ENCODE data around the gene SEC61B. TPM values are rescaled to one million over a fixed set of nuclear protein-coding genes. Genes with fewer than 3 reads are reported as not detected.

SEC61B gene
- total RNA-seq, 1 donor: 119 TPM

DNA sequence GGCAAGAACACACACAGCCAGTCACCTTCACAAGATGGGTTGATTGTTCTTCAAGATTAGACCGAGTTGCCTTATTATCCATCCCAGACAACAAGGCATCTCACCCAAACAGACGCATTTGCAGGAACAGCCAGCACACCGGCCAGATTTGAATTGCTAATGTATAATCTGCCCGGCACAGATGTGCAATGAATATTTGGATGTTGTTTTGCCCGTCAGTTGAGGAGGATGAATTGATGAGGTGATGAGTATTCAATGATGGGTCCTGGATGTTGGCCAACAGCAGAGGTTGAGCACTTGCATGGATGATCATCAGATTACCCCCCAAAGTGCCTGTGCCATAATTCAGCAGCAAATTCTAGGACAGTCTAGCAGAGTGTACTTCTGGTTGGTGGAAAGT, 20.5 kb upstream of the SEC61B start:
- DNase-seq (ENCODE audit: low read depth): no peak
- TF ChIP-seq, protein P1, sequence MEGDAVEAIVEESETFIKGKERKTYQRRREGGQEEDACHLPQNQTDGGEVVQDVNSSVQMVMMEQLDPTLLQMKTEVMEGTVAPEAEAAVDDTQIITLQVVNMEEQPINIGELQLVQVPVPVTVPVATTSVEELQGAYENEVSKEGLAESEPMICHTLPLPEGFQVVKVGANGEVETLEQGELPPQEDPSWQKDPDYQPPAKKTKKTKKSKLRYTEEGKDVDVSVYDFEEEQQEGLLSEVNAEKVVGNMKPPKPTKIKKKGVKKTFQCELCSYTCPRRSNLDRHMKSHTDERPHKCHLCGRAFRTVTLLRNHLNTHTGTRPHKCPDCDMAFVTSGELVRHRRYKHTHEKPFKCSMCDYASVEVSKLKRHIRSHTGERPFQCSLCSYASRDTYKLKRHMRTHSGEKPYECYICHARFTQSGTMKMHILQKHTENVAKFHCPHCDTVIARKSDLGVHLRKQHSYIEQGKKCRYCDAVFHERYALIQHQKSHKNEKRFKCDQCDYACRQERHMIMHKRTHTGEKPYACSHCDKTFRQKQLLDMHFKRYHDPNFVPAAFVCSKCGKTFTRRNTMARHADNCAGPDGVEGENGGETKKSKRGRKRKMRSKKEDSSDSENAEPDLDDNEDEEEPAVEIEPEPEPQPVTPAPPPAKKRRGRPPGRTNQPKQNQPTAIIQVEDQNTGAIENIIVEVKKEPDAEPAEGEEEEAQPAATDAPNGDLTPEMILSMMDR (IDR thresholded peaks at IDR 0.05; ENCODE audit: insufficient read depth, low read depth, low read length): no peak
- no peak overlapping the region for H3K4me3 ChIP-seq (ENCODE audit: low read depth, low read length)

DNA sequence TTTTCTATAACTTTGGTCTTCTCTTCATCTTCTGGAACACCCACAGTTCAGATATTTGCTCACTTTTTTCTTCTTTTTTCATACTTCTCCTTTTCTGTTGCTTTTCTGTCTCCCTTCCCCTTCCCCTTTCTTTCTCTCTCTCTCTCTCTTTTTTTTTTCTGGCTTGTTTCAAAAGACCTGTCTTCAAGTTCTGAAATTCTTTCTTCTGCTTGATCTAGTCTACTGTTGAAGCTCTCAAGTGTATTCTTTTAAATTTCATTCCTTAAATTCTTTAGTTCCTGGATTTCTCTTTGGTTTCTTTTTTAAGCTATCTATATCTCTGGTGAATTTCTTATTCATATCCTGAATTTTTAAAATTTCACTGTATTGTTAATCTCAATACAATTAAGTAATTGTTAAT, 11.5 kb upstream of the SEC61B start:
- H3K4me3 ChIP-seq (ENCODE audit: low read depth, low read length): no peak overlapping the region
- no peak for DNase-seq (ENCODE audit: low read depth)

GRCh38 chr9:99211746-99212145, 10.3 kb upstream of the SEC61B start:
- H3K4me3 ChIP-seq (ENCODE audit: low read depth, low read length): no peak overlapping the region
- DNase-seq (ENCODE audit: low read depth): no peak
- TF ChIP-seq, protein P1 (IDR thresholded peaks at IDR 0.05; ENCODE audit: insufficient read depth, low read depth, low read length): peak; percentile 11

More for the DNA sequence above, 11.5 kb upstream of the SEC61B start:
- TF ChIP-seq, protein P1 (IDR thresholded peaks at IDR 0.05; ENCODE audit: insufficient read depth, low read depth, low read length): no peak

GRCh38 chr9:99213197-99213596, 8.9 kb upstream of the SEC61B start:
- TF ChIP-seq, protein P1 (IDR thresholded peaks at IDR 0.05; ENCODE audit: insufficient read depth, low read depth, low read length): no peak

DNA sequence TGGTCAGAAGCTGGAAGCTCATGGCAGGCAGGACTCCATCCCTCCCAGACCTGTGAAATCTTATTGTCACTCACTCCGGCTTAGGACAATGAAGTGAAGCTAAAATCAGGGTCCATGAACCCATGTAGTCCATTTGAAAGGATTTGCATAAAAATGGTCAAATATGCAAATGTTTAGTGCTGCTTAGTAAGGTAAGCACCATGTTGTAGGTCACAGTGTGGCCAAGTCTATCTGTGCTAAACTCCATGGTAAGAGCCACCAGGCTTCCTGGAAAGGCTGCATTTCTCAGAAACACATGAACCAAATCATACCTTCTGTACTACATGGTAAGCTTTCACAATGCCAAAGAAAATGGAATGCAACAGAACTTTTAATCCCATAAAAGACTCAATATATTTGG, 6.0 kb upstream of the SEC61B start:
- DNase-seq (ENCODE audit: low read depth): no peak
- TF ChIP-seq, protein P1 (IDR thresholded peaks at IDR 0.05; ENCODE audit: insufficient read depth, low read depth, low read length): no peak

More at GRCh38 chr9:99213197-99213596, 8.9 kb upstream of the SEC61B start:
- DNase-seq (ENCODE audit: low read depth): no peak
- no peak overlapping the region for H3K4me3 ChIP-seq (ENCODE audit: low read depth, low read length)

GRCh38 chr9:99220011-99220410, 2.1 kb upstream of the SEC61B start:
- DNase-seq (ENCODE audit: low read depth): no peak
- TF ChIP-seq, protein P1 (IDR thresholded peaks at IDR 0.05; ENCODE audit: insufficient read depth, low read depth, low read length): no peak
- peak overlapping the region; percentile 94 for H3K4me3 ChIP-seq (ENCODE audit: low read depth, low read length)

More for the DNA sequence above, 6.0 kb upstream of the SEC61B start:
- H3K4me3 ChIP-seq (ENCODE audit: low read depth, low read length): no peak overlapping the region

DNA sequence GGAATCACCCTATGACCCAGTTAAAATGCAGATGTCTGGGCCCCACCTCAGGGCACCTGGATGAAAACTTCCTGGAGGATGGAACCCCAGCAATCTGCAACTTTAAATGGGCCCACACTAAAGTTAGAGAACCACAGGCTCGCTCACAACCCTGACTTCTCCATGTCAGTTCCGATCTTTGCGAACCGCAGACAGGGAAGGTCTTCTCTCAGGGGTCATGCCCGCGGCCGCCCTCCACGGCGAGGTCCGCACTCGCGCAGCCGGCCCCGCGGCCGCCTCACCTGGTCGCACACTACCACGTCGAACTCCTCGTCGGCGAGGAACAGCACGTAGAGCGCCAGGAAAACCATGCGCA, 839 bp upstream of the SEC61B start:
- TF ChIP-seq, protein P1 (IDR thresholded peaks at IDR 0.05; ENCODE audit: insufficient read depth, low read depth, low read length): no peak
- H3K4me3 ChIP-seq (ENCODE audit: low read depth, low read length): peak overlapping the region; percentile 94
- no peak for DNase-seq (ENCODE audit: low read depth)

Data from fibroblast of villous mesenchyme (primary cell).